HepG2 (cell line): ENCODE results near the gene GRB2. TPM values are rescaled to one million over a fixed set of nuclear protein-coding genes. Genes with fewer than 3 reads are reported as not detected.

ENCODE experiments used
- BCL6 ChIP-seq: IDR thresholded peaks from 2 replicates; pipeline ENCODE4 v1.6.1; 2016; ENCODE audit warnings: missing genetic modification reagents, missing compliant biosample characterization
- CBFB ChIP-seq: sonication (generic); formaldehyde crosslinking; IDR thresholded peaks from 2 replicates; pipeline ENCODE4 v1.4.0; 2020; ENCODE audit warnings: missing genetic modification reagents
- ERF ChIP-seq: IDR thresholded peaks from 2 replicates; pipeline ENCODE4 v1.6.1; 2018; ENCODE audit warnings: missing biosample characterization, missing genetic modification reagents
- FOXO1 ChIP-seq: sonication (generic); formaldehyde crosslinking; IDR thresholded peaks from 2 replicates; pipeline ENCODE4 v1.4.0; 2020; ENCODE audit warnings: missing genetic modification reagents
- GFI1 ChIP-seq: sonication (generic); formaldehyde crosslinking; IDR thresholded peaks from 2 replicates; pipeline ENCODE4 v1.5.0; 2020; ENCODE audit warnings: missing genetic modification reagents, mild to moderate bottlenecking, borderline replicate concordance
- LCORL ChIP-seq, 2 experiments: fragments of 450-650 bp in 1 of 2; sonication (generic) in 1 of 2; formaldehyde crosslinking in 1 of 2; IDR thresholded peaks; 2 replicates each; pipeline versions ENCODE4 v1.5.0 to v1.6.1; 2017 to 2020; ENCODE audit warnings: antibody characterized with exemption in 1 of 2, missing genetic modification reagents in 1 of 2
- MXI1 ChIP-seq: IDR thresholded peaks from 3 replicates; pipeline ENCODE4 v1.6.1; 2012; ENCODE audit warnings: low read depth, low read length, inconsistent platforms, borderline replicate concordance
- RAD21 ChIP-seq: fragments of 450-650 bp; formaldehyde crosslinking; IDR thresholded peaks from 2 replicates; pipeline ENCODE4 v1.5.0; 2020; ENCODE audit warnings: mild to moderate bottlenecking
- SAP130 ChIP-seq: IDR thresholded peaks from 2 replicates; pipeline ENCODE4 v1.6.1; 2016; ENCODE audit warnings: low read depth
- SNAI1 ChIP-seq: sonication (generic); formaldehyde crosslinking; IDR thresholded peaks from 2 replicates; pipeline ENCODE4 v1.5.0; 2020; ENCODE audit warnings: mild to moderate bottlenecking, missing genetic modification reagents, borderline replicate concordance
- SOX6 ChIP-seq, 2 experiments: fragments of 450-650 bp in 1 of 2; sonication (generic) in 1 of 2; formaldehyde crosslinking in 1 of 2; IDR thresholded peaks; 2 replicates each; pipeline versions ENCODE4 v1.4.0 to v1.6.1; 2017 to 2020; ENCODE audit warnings: antibody characterized with exemption in 1 of 2, mild to moderate bottlenecking in 1 of 2, missing genetic modification reagents in 1 of 2
- SPEN ChIP-seq: sonication (generic); formaldehyde crosslinking; IDR thresholded peaks from 2 replicates; pipeline ENCODE4 v1.5.1; 2020; ENCODE audit warnings: low read depth, mild to moderate bottlenecking, missing genetic modification reagents
- ZEB1 ChIP-seq: IDR thresholded peaks from 2 replicates; pipeline ENCODE4 v1.6.1; 2012; ENCODE audit warnings: mild to moderate bottlenecking, low read depth, inconsistent platforms; ENCODE audit not compliant: insufficient replicate concordance
- ZKSCAN1 ChIP-seq: fragments of 150-350 bp; IDR thresholded peaks from 2 replicates; pipeline ENCODE4 v1.6.1; 2014; ENCODE audit warnings: low read length
- ZNF501 ChIP-seq: sonication (generic); formaldehyde crosslinking; IDR thresholded peaks from 2 replicates; pipeline ENCODE4 v1.5.1; 2020; ENCODE audit warnings: mild to moderate bottlenecking, moderate library complexity, missing genetic modification reagents
- ZNF761 ChIP-seq: sonication (generic); formaldehyde crosslinking; conservative IDR thresholded peaks from 2 replicates; pipeline ENCODE4 v1.4.0; 2020; ENCODE audit warnings: mild to moderate bottlenecking, missing genetic modification reagents
- ZSCAN9 ChIP-seq: IDR thresholded peaks from 2 replicates; pipeline ENCODE4 v1.6.1; 2016; ENCODE audit warnings: borderline replicate concordance
- polyA plus RNA-seq, 8 experiments: library from polyadenylated mRNA; depleted of rRNA in 3 of 8; stranded (reverse) in 7 of 8; unstranded in 1 of 8; fragments of >200 nt; fragmentation: Illumina TruSeq in 4 of 8; extraction: Trizol in 4 of 8; gene quantifications; 2 replicates each; pipeline versions ENCODE4 v1.2.1 to v1.2.3, GENCODE V29; 2011 to 2016; ENCODE audit warnings: low read depth in 4 of 8, missing spikeins in 1 of 8, mixed read lengths in 1 of 8; ENCODE audit not compliant: insufficient read depth in 1 of 8
- total RNA-seq, 5 experiments: library from RNA; depleted of rRNA; stranded (reverse); fragments of >200 nt; fragmentation: Illumina TruSeq; extraction: Trizol; gene quantifications; 2 replicates each; pipeline ENCODE4 v1.2.3, GENCODE V29; 2016; ENCODE audit warnings: low read depth in 1 of 5
- TF ChIP-seq, protein P1 (sequence below): sonication (generic); formaldehyde crosslinking; IDR thresholded peaks from 2 replicates; pipeline ENCODE4 v1.8.1; 2023; ENCODE audit warnings: mild to moderate bottlenecking, inconsistent platforms, moderate library complexity, missing genetic modification reagents, borderline replicate concordance
- TF ChIP-seq, protein P2 (sequence below): IDR thresholded peaks from 2 replicates; pipeline ENCODE4 v1.6.1; 2018; ENCODE audit warnings: missing genetic modification reagents
- TF ChIP-seq, protein P3 (sequence below): IDR thresholded peaks from 2 replicates; pipeline ENCODE4 v1.6.1; 2012; ENCODE audit warnings: low read length, improper control_type of control experiment
- TF ChIP-seq, protein P4 (sequence below): sonication (generic); formaldehyde crosslinking; IDR thresholded peaks from 2 replicates; pipeline ENCODE4 v1.9.0; 2021; ENCODE audit warnings: missing genetic modification reagents, mild to moderate bottlenecking, borderline replicate concordance

The GRB2 gene
- total and polyA plus RNA-seq, 2 of the 13 experiments (the other 11 are each of a cell fraction or from before 2014, with no cell fraction given) = 84.6 to 92.3 TPM

DNA sequence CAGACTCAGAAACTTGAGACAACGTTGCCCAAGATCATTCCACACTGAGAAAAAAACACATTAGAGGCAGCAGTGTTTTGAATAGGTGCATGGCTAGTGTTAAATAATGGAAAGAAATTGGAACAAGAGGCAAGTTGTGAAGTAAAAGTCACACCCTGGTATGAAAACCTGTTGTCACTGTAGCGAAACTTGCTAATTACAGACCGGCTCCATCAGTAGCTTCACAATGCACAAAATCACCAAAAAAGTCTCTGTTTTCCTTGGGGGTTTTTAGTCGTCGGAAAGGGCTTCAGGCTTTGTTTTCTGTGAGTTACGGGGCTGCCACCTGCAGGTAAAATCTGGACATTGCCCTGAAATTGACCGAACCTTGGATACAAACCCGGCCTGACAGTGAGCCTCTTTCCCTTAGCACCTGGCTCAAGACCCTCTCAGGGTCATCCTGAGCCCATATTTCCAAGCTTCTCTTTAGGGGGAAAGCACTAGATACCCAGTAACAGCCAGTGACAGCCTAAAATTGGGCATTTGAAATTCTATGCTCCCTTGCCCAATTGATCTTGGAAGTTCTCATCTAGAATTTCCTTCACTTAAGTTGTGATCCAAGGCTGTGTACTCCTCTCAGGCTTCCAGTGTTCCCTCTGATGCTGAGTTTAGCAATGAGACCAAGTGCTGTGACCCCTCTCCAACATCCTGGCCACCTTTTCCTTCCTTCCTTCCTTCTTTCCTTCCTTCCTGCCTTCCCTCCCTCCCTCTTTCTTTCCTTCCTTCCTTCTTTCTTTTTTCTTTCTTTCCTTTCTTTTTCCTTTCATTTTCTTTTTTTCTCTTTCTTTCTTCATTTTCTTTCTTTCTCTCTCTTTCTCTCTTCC is 7.2 kb upstream of the GRB2 start (continued):
- peak; percentile 84; the same call in 1 of the 2 replicates for TF ChIP-seq SOX6 (IDR thresholded peaks at IDR 0.05)
- peak; percentile 67 for TF ChIP-seq SOX6 (CRISPR knock-in tag; IDR thresholded peaks at IDR 0.05)
- peak; percentile 58; the same call in 1 of the 2 replicates for TF ChIP-seq CBFB
- 0 out of 2 replicates have a peak, but pooled peaks have one; percentile 31 for TF ChIP-seq BCL6 (CRISPR knock-in tag)
- no peak; the same call in 2 of the 3 replicates for TF ChIP-seq MXI1
- 0 out of 2 replicates have a peak, but pooled peaks have one; percentile 33 for TF ChIP-seq SNAI1
- no peak for TF ChIP-seq LCORL (IDR thresholded peaks at IDR 0.05)
- TF ChIP-seq LCORL (CRISPR knock-in tag; IDR thresholded peaks at IDR 0.05) = peak; percentile 68
- TF ChIP-seq ERF = peak; percentile 88
- peak; percentile 49; the same call in 1 of the 2 replicates for TF ChIP-seq ZNF501
- TF ChIP-seq, protein P1, sequence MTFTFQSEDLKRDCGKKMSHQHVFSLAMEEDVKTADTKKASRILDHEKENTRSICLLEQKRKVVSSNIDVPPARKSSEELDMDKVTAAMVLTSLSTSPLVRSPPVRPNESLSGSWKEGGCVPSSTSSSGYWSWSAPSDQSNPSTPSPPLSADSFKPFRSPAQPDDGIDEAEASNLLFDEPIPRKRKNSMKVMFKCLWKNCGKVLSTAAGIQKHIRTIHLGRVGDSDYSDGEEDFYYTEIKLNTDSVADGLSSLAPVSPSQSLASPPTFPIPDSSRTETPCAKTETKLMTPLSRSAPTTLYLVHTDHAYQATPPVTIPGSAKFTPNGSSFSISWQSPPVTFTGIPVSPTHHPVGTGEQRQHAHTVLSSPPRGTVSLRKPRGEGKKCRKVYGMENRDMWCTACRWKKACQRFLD = no peak
- peak; percentile 96 for TF ChIP-seq RAD21
- TF ChIP-seq ZEB1 = no peak
- TF ChIP-seq, protein P2, sequence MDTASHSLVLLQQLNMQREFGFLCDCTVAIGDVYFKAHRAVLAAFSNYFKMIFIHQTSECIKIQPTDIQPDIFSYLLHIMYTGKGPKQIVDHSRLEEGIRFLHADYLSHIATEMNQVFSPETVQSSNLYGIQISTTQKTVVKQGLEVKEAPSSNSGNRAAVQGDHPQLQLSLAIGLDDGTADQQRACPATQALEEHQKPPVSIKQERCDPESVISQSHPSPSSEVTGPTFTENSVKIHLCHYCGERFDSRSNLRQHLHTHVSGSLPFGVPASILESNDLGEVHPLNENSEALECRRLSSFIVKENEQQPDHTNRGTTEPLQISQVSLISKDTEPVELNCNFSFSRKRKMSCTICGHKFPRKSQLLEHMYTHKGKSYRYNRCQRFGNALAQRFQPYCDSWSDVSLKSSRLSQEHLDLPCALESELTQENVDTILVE = 0 out of 2 replicates have a peak, but pooled peaks have one; percentile 68
- TF ChIP-seq GFI1 (CRISPR knock-in tag) = no peak
- no peak for TF ChIP-seq ZNF761 (CRISPR knock-in tag)
- peak; percentile 75 for TF ChIP-seq SAP130 (CRISPR knock-in tag)
- 0 out of 2 replicates have a peak, but pooled peaks have one; percentile 33 for TF ChIP-seq FOXO1 (CRISPR knock-in tag)
- TF ChIP-seq, protein P3, sequence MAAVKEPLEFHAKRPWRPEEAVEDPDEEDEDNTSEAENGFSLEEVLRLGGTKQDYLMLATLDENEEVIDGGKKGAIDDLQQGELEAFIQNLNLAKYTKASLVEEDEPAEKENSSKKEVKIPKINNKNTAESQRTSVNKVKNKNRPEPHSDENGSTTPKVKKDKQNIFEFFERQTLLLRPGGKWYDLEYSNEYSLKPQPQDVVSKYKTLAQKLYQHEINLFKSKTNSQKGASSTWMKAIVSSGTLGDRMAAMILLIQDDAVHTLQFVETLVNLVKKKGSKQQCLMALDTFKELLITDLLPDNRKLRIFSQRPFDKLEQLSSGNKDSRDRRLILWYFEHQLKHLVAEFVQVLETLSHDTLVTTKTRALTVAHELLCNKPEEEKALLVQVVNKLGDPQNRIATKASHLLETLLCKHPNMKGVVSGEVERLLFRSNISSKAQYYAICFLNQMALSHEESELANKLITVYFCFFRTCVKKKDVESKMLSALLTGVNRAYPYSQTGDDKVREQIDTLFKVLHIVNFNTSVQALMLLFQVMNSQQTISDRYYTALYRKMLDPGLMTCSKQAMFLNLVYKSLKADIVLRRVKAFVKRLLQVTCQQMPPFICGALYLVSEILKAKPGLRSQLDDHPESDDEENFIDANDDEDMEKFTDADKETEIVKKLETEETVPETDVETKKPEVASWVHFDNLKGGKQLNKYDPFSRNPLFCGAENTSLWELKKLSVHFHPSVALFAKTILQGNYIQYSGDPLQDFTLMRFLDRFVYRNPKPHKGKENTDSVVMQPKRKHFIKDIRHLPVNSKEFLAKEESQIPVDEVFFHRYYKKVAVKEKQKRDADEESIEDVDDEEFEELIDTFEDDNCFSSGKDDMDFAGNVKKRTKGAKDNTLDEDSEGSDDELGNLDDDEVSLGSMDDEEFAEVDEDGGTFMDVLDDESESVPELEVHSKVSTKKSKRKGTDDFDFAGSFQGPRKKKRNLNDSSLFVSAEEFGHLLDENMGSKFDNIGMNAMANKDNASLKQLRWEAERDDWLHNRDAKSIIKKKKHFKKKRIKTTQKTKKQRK = no peak
- no peak for TF ChIP-seq ZKSCAN1
- TF ChIP-seq, protein P4, sequence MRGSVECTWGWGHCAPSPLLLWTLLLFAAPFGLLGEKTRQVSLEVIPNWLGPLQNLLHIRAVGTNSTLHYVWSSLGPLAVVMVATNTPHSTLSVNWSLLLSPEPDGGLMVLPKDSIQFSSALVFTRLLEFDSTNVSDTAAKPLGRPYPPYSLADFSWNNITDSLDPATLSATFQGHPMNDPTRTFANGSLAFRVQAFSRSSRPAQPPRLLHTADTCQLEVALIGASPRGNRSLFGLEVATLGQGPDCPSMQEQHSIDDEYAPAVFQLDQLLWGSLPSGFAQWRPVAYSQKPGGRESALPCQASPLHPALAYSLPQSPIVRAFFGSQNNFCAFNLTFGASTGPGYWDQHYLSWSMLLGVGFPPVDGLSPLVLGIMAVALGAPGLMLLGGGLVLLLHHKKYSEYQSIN = no peak
- peak; percentile 50; the same call in 1 of the 2 replicates for TF ChIP-seq SPEN (CRISPR knock-in tag)
- 0 out of 2 replicates have a peak, but pooled peaks have one; percentile 71 for TF ChIP-seq ZSCAN9 (CRISPR knock-in tag)
